Memory B cell (primary cell): Measurements from ENCODE around the gene ACVR1B.
A peak's percentile ranks its signal among the peaks of the same experiment; 100 is the strongest.

Experiments used
- ATAC-seq: fragments of 150-1000 bp; cut with Tn5 transposase; 2 replicates; pipeline ENCODE4 v1.10.0; 2021; ENCODE audit warnings: low read depth, mild to moderate bottlenecking, moderate library complexity
- DNase-seq, 2 donors: peaks; one replicate each; pipeline ENCODE4 v3.0.0; 2022; ENCODE audit warnings: low spot score in 2 of 2
- H3K27ac Mint-ChIP-seq: one replicate; pipeline ENCODE4 v1.8.0; 2022; ENCODE audit warnings: mild to moderate bottlenecking, moderate library complexity, mixed read lengths
- H3K27me3 Mint-ChIP-seq: one replicate; pipeline ENCODE4 v1.8.0; 2022; ENCODE audit warnings: mixed read lengths
- H3K36me3 Mint-ChIP-seq: one replicate; pipeline ENCODE4 v1.8.0; 2022; ENCODE audit warnings: mild to moderate bottlenecking, mixed read lengths
- H3K4me1 Mint-ChIP-seq: one replicate; pipeline ENCODE4 v1.8.0; 2022; ENCODE audit warnings: mixed read lengths
- H3K4me3 Mint-ChIP-seq: one replicate; pipeline ENCODE4 v1.8.0; 2022; ENCODE audit warnings: mild to moderate bottlenecking, moderate library complexity, mixed read lengths
- H3K9me3 Mint-ChIP-seq: one replicate; pipeline ENCODE4 v1.8.0; 2022; ENCODE audit warnings: mixed read lengths

ACVR1B gene

DNA sequence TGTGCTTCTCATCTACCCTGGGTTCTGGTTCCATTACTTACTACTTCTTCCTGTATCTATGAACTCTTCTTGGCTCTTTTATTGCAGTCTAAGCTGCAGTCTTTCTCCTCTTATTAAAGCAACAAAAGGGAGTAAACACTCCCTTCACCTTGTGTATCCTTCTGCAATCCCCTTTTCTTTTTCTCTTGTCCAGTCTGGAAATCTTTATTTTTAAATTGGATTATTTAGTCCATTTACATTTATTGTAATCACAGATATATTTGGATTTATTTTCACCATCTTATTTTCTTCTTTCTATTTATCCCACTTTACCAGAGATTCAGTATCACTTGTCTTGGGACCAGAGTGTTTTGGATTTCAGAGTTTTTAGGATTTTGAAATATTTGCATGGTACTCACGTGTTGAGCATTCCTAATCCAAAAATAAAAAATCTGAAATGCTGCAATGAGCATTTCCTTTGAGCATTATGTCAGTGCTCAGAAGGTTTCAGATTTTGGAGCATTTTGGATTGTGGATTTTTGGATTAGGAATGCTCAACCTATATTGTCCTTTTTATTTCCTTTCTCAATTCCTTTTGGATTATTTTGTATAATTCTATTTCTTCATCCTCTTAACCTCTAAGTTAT lies 6.8 kb upstream of the ACVR1B start:
- ATAC-seq (no peak), DNase-seq (no peak)
- Mint-ChIP-seq H3K27ac (no peak overlapping the region), H3K9me3 (peaks cover 11% of the 10 kb centered on the region), H3K36me3 (peaks cover 11% of the 10 kb centered on the region), H3K4me3 (no peak overlapping the region), H3K4me1 (peaks cover 2% of the 10 kb centered on the region), H3K27me3 (peaks cover 42% of the 10 kb centered on the region)

GRCh38 chr12:51947246-51947996 lies 4.1 kb upstream of the ACVR1B start:
- no peak overlapping the region for H3K27ac Mint-ChIP-seq
- H3K9me3 Mint-ChIP-seq, result peaks cover 11% of the 10 kb centered on the region
- H3K27me3 Mint-ChIP-seq, result peaks cover 31% of the 10 kb centered on the region
- no peak overlapping the region for H3K4me3 Mint-ChIP-seq
- DNase-seq, result no peak
- no peak for ATAC-seq
- peaks cover 11% of the 10 kb centered on the region for H3K36me3 Mint-ChIP-seq
- peaks cover 6% of the 10 kb centered on the region for H3K4me1 Mint-ChIP-seq

GRCh38 chr12:51948066-51948465 lies 3.4 kb upstream of the ACVR1B start:
- ATAC-seq (no peak), DNase-seq (no peak)
- Mint-ChIP-seq H3K27ac (no peak overlapping the region), H3K4me1 (peaks cover 13% of the 10 kb centered on the region), H3K36me3 (peaks cover 11% of the 10 kb centered on the region), H3K9me3 (peaks cover 11% of the 10 kb centered on the region), H3K4me3 (no peak overlapping the region), H3K27me3 (peaks cover 24% of the 10 kb centered on the region)

DNA sequence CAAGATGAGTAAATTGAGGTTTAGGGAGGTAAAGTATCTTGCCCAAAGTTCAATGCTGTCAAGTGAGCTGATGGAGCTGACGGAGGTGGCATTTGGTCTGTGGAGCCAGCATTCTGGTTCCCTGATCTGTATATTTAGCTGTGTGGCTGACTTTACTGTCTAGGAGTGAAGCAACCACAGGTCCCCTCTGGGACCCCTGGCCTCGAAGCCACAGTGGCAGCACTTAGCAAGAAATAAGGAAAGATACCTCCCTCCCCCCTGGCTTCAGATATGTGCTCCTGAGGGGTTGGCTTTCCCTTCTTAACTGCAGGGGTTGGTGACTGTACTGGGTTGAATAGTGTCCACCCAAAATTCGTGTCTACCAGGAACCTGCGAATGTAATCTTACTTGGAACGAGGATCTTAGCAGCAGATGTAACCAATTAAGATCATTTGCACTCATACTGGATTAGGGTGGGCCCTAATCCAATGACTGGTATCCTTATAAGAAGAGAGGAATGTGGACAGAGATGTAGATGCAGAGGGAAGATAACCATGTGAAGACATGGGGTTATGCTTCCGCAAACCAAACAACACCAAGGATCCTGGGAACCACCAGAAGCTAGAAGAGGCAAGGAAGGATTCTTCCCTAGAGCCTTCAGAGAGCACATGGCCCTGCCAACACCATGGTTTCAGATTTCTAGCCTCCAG lies 2.0 kb upstream of the ACVR1B start:
- H3K27me3 Mint-ChIP-seq, result peaks cover 15% of the 10 kb centered on the region
- H3K9me3 Mint-ChIP-seq, result peaks cover 5% of the 10 kb centered on the region
- H3K36me3 Mint-ChIP-seq, result peaks cover 5% of the 10 kb centered on the region
- no peak overlapping the region for H3K27ac Mint-ChIP-seq
- peaks cover 19% of the 10 kb centered on the region for H3K4me1 Mint-ChIP-seq
- H3K4me3 Mint-ChIP-seq, result peak overlapping the region; percentile 22
- DNase-seq, result no peak
- ATAC-seq, result no peak

GRCh38 chr12:51950682-51951198 lies 759 bp upstream of the ACVR1B start:
- Mint-ChIP-seq H3K36me3 (peaks cover 2% of the 10 kb centered on the region), H3K27me3 (peaks cover 14% of the 10 kb centered on the region), H3K27ac (peak overlapping the region; percentile 84), H3K4me1 (peaks cover 19% of the 10 kb centered on the region), H3K9me3 (no peaks in the 10 kb centered on the region), H3K4me3 (peak overlapping the region; percentile 99)
- peak; percentile 14 for ATAC-seq
- no peak for DNase-seq

DNA sequence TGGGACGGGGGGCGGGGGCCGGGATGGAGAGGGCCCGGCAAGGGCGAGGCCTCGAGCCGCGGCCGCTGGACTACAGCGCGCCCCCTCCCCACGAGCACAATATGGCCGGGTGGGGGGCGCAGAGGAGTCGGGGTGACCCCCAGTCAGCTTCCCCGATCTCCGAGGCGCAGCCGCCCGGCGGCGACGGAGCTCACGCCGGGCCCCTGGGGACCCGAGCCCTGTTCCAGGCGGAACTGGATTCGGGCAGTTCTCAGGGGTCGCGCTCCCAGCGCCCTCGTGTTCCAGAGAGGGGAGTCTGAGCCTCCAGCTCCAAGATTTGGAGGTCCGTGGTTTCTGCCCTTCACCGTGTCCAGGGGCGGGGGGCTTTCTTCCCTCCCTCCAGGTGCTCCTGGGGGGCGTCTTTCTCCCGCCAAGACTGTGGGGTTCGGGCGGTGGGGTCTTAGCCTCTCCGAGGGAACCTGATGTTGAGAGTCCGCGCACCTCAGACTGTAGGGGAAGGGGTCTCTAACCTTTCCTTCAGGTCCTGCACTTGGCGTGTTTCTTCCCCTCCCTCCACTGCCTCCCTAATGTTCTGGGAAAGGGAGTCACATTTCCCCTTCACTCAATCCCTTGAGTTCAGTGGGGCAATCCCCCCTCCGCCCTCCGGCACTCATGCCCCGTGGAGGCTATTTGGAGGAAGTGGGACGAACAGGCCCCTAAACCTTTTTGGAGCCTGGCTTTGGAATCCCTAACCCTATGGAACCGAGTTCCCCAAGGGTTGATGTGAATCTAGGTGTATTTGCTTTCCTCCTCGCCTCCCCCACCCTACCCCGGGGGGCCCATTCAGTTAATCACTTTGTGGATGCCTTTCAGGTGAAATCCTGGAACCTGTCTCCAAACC lies 584 bp downstream of the ACVR1B start:
- Mint-ChIP-seq H3K4me1 (peaks cover 19% of the 10 kb centered on the region), H3K27me3 (peaks cover 11% of the 10 kb centered on the region), H3K9me3 (no peaks in the 10 kb centered on the region), H3K27ac (no peak overlapping the region), H3K4me3 (peak overlapping the region; percentile 79), H3K36me3 (peaks cover 2% of the 10 kb centered on the region)
- ATAC-seq (no peak), DNase-seq (peak in 1 of 2 donors; percentile 50)

DNA sequence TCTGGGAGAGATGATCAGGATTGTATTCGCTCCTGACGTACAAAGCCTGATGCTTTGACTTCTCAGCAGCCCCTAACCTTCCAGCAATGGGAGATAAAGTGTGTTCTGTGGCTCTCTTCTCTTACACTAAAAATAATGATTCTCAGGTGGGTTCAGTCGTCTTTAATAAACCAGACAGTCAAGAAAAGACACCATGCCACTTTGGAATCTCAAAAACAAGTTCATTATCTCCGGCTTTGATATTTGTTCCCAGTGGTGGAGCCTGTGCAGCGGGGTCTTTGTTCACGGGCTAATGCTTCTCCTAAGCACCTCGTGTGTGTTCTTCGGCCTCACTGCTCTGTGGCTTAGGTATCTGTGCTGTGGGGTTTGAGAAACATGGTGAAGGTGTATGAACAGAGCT lies 1.6 kb downstream of the ACVR1B start:
- Mint-ChIP-seq H3K9me3 (no peaks in the 10 kb centered on the region), H3K27me3 (peaks cover 2% of the 10 kb centered on the region), H3K36me3 (no peaks in the 10 kb centered on the region), H3K27ac (peak overlapping the region; percentile 0), H3K4me1 (peaks cover 19% of the 10 kb centered on the region), H3K4me3 (peak overlapping the region; percentile 24)
- no peak for DNase-seq
- no peak for ATAC-seq

DNA sequence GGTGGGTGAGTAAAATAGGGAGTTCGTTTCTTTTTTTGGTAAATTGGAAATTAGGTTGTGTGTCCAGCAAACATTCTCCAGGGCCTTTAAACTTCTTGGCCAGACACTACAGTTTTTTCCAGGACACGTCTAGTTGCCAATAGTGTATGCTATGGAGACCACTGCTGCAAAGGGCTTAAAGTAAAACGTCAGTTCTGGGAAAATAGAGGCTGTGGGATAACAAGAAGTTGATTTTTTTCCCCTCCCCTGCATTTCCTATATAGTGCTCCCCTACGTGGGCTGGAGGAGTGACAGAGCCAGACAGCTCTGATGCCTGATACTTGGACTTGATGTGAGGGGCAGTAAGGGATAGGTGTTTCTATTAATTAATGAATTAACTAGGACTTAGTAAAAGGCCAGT lies 2.4 kb downstream of the ACVR1B start:
- no peak overlapping the region for H3K4me3 Mint-ChIP-seq
- H3K4me1 Mint-ChIP-seq, result peaks cover 19% of the 10 kb centered on the region
- H3K9me3 Mint-ChIP-seq, result no peaks in the 10 kb centered on the region
- no peak for DNase-seq
- ATAC-seq, result no peak
- peak overlapping the region; percentile 0 for H3K27ac Mint-ChIP-seq
- H3K27me3 Mint-ChIP-seq, result peaks cover 2% of the 10 kb centered on the region
- no peaks in the 10 kb centered on the region for H3K36me3 Mint-ChIP-seq

DNA sequence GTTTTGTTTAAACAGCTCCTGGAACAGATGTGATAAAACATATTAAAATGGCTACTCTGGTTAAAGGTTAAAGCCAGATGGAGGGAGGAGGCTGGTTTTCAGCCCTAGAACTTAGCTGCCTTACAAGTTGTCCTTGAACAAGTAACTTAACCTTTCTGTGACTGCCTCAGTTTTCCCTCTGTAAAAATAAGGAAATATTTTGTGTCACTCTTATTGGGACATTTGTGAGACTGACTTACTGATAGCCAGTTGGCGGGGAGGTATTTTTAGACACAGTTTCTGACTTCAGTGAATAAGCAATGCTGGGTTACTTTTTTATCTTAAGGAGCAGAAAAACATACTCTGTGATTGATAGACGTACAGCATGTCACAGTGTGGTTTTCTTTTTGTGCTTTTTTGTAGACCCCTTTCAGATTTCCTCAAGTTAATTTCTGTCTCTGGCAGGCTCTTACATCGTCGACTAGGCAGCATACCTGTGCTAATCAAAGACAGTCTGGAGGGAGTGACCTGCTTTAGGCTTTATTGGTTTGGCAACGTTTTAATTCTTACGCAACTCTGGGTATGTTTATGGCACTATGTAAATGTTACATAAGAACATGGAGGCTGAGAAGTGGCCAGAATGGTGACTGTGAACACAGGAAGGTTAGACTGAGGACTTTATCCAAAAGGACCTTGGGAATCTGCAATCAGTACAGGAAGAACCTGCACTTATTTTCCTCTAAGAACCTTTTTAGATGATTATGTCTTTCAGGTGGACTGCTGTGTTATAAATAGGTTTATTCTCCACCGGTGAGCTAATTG lies 3.3 kb downstream of the ACVR1B start:
- H3K27me3 Mint-ChIP-seq, result no peaks in the 10 kb centered on the region
- DNase-seq, result no peak
- no peak for ATAC-seq
- peaks cover 19% of the 10 kb centered on the region for H3K4me1 Mint-ChIP-seq
- H3K9me3 Mint-ChIP-seq, result no peaks in the 10 kb centered on the region
- H3K4me3 Mint-ChIP-seq, result no peak overlapping the region
- no peak overlapping the region for H3K27ac Mint-ChIP-seq
- H3K36me3 Mint-ChIP-seq, result no peaks in the 10 kb centered on the region

GRCh38 chr12:51955702-51956101 lies 4.2 kb downstream of the ACVR1B start:
- no peaks in the 10 kb centered on the region for H3K27me3 Mint-ChIP-seq
- peaks cover 19% of the 10 kb centered on the region for H3K4me1 Mint-ChIP-seq
- no peak overlapping the region for H3K27ac Mint-ChIP-seq
- no peaks in the 10 kb centered on the region for H3K9me3 Mint-ChIP-seq
- DNase-seq, result no peak
- H3K4me3 Mint-ChIP-seq, result no peak overlapping the region
- no peaks in the 10 kb centered on the region for H3K36me3 Mint-ChIP-seq
- ATAC-seq, result no peak

GRCh38 chr12:51958542-51958941 lies 7.0 kb downstream of the ACVR1B start:
- DNase-seq (no peak), ATAC-seq (no peak)
- H3K4me1 Mint-ChIP-seq, result peaks cover 2% of the 10 kb centered on the region
- no peaks in the 10 kb centered on the region for H3K27me3 Mint-ChIP-seq
- no peaks in the 10 kb centered on the region for H3K36me3 Mint-ChIP-seq
- no peaks in the 10 kb centered on the region for H3K9me3 Mint-ChIP-seq
- H3K4me3 Mint-ChIP-seq, result no peak overlapping the region
- H3K27ac Mint-ChIP-seq, result no peak overlapping the region

- H3K27me3 Mint-ChIP-seq, result no peaks in the 10 kb centered on the region
- no peak overlapping the region for H3K4me3 Mint-ChIP-seq
- H3K4me1 Mint-ChIP-seq, result no peaks in the 10 kb centered on the region
- H3K27ac Mint-ChIP-seq, result no peak overlapping the region
- H3K36me3 Mint-ChIP-seq, result no peaks in the 10 kb centered on the region
- ATAC-seq (no peak), DNase-seq (no peak)
- no peaks in the 10 kb centered on the region for H3K9me3 Mint-ChIP-seq
Observed at GRCh38 chr12:51959211-51959610, 7.7 kb downstream of the ACVR1B start.

DNA sequence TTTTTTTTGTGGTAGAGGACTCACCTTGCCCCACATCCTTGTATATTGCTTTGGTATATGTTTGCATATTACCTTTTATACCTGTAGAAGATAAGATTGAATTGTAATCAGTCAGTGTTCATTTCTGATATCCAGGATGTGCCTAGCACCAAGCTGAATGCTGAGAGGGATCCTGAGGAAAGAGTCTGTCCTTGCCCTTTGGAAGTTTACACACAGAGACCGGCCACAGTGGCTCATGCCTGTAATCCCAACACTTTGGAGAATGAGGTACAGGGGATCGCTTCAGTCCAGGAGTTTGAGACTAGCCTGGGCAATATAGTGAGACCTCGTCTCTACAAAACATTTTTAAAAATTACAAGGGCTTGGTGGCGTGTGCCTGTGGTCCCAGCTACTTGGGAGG lies 8.4 kb downstream of the ACVR1B start:
- H3K4me3 Mint-ChIP-seq, result no peak overlapping the region
- no peaks in the 10 kb centered on the region for H3K27me3 Mint-ChIP-seq
- no peak for ATAC-seq
- H3K27ac Mint-ChIP-seq, result no peak overlapping the region
- H3K4me1 Mint-ChIP-seq, result no peaks in the 10 kb centered on the region
- no peaks in the 10 kb centered on the region for H3K36me3 Mint-ChIP-seq
- no peak for DNase-seq
- no peaks in the 10 kb centered on the region for H3K9me3 Mint-ChIP-seq
